AG04449 (cell line): ENCODE results near the gene ZBTB11.
"Not testable (repeated sequence)": the region's sequence is repeated elsewhere in the genome, so short reads cannot be mapped to it uniquely, and the experiment has no call there.

Experiments
- CTCF ChIA-PET: fragments of 350-600 bp; formaldehyde crosslinking; extraction: SDS; loops from one replicate; lab custom pipeline; 2021; ENCODE audit warnings: antibody characterized with exemption; lab: Yijun Ruan, JAX
- POLR2A ChIA-PET: fragments of 400-600, 350-600 bp; formaldehyde crosslinking; extraction: SDS; loops from one replicate; lab custom pipeline; 2020; ENCODE audit warnings: antibody characterized with exemption, inconsistent platforms; lab: Yijun Ruan, JAX
- DNase-seq: peaks from one replicate; pipeline ENCODE4 v3.0.0-alpha.2; 2010; ENCODE audit warnings: low read depth, low spot score
- H3K4me3 ChIP-seq: 2 replicates; pipeline ENCODE4 v1.5.1; 2011; ENCODE audit warnings: low read depth, mild to moderate bottlenecking, control low read depth, low read length
- CTCF ChIP-seq: IDR thresholded peaks from one replicate; pipeline ENCODE4 v1.5.1; 2011; ENCODE audit warnings: mild to moderate bottlenecking, moderate library complexity, low read length, control low read depth, inconsistent platforms; ENCODE audit not compliant: insufficient read depth; ENCODE audit errors: missing control alignments

ZBTB11 gene

GRCh38 chr3:101690972-101691371 lies 14.0 kb upstream of the ZBTB11 start:
- CTCF ChIA-PET = interaction anchor here (0.9 to 1.6 kb wide), 4 partner anchors 10 to 17 kb away, joined by 3 to 17 read pairs (median 4); no protein-coding TSS in a partner anchor
- POLR2A ChIA-PET = no interaction called here

GRCh38 chr3:101689286-101689685 lies 12.4 kb upstream of the ZBTB11 start:
- no peak for DNase-seq
- TF ChIP-seq CTCF = no peak
- H3K4me3 ChIP-seq = no peak overlapping the region
- ChIA-PET CTCF (interaction anchor here (2.3 kb wide), 1 partner anchor 19 kb away, joined by 8 read pairs; no protein-coding TSS in a partner anchor), POLR2A (no interaction called here)

More at GRCh38 chr3:101690972-101691371, 14.0 kb upstream of the ZBTB11 start:
- no peak for DNase-seq
- no peak for TF ChIP-seq CTCF
- no peak overlapping the region for H3K4me3 ChIP-seq

GRCh38 chr3:101687142-101687931 lies 10.4 kb upstream of the ZBTB11 start:
- POLR2A ChIA-PET = interaction anchor here (0.6 to 3.0 kb wide), 6 partner anchors 11 to 362 kb away, joined by 3 to 38 read pairs (median 4); partner anchors contain the start of genes CEP97 and ZBTB11
- CTCF ChIA-PET = interaction anchor here (1.3 to 4.0 kb wide), 3 partner anchors 10 to 21 kb away, joined by 3 to 22 read pairs (median 8); partner anchors contain the start of gene ZBTB11
- peak overlapping the region; percentile 55 for H3K4me3 ChIP-seq
- no peak for TF ChIP-seq CTCF
- DNase-seq = no peak

GRCh38 chr3:101685870-101686307 lies 9.0 kb upstream of the ZBTB11 start:
- DNase-seq = no peak
- TF ChIP-seq CTCF = no peak
- H3K4me3 ChIP-seq = peak overlapping the region; percentile 77
- ChIA-PET CTCF (interaction anchor here (1.7 to 4.0 kb wide), 3 partner anchors 9 to 21 kb away, joined by 3 to 22 read pairs (median 22); partner anchors contain the start of gene ZBTB11), POLR2A (interaction anchor here (1.7 to 3.0 kb wide), 2 partner anchors 9 to 39 kb away, joined by 7 to 38 read pairs; partner anchors contain the start of genes CEP97 and ZBTB11)

- H3K4me3 ChIP-seq = peak overlapping the region; percentile 77
- no peak for TF ChIP-seq CTCF
- no peak for DNase-seq
- CTCF ChIA-PET = interaction anchor here (1.7 to 4.0 kb wide), 3 partner anchors 8 to 22 kb away, joined by 3 to 22 read pairs (median 22); partner anchors contain the start of gene ZBTB11
- POLR2A ChIA-PET = interaction anchor here (0.6 to 3.0 kb wide), 2 partner anchors 8 to 143 kb away, joined by 3 to 38 read pairs; partner anchors contain the start of gene ZBTB11
These were observed 8.1 kb upstream of the ZBTB11 start for GRCh38 chr3:101685050-101685400.

- no peak overlapping the region for H3K4me3 ChIP-seq
- TF ChIP-seq CTCF = no peak
- ChIA-PET CTCF (interaction anchor here (1.0 to 2.0 kb wide), 2 partner anchors 24 to 28 kb away, joined by 3 to 5 read pairs; no protein-coding TSS in a partner anchor), POLR2A (no interaction called here)
- no peak for DNase-seq
These were observed 3.5 kb upstream of the ZBTB11 start for GRCh38 chr3:101680466-101680865.

- DNase-seq, H3K4me3 ChIP-seq: not testable (repeated sequence)
- ChIA-PET POLR2A (interaction anchor here (0.6 to 4.7 kb wide), 2 partner anchors 7 to 148 kb away, joined by 3 to 38 read pairs; partner anchors contain the start of gene RPL24), CTCF (interaction anchor here (1.1 to 3.7 kb wide), 5 partner anchors 8 to 105 kb away, joined by 3 to 35 read pairs (median 4); partner anchors contain the start of genes PCNP and RPL24)
These were observed 1.9 kb upstream of the ZBTB11 start for GRCh38 chr3:101678837-101679236.
